CD4-positive, alpha-beta T cell (primary cell): ENCODE measurements around the gene CRNKL1. TPM values are rescaled to one million over a fixed set of nuclear protein-coding genes. Genes with fewer than 3 reads are reported as not detected.

Experiments used
- ATAC-seq: fragments of 200-7000 bp; cut with Tn5 transposase; one replicate; pipeline ENCODE4 v1.10.0; 2022; ENCODE audit warnings: mild to moderate bottlenecking; ENCODE audit not compliant: poor library complexity
- CTCF ChIA-PET: fragments of 350-600 bp; sonication (Branson Sonifier 250); formaldehyde crosslinking; loops from one replicate; lab custom pipeline; 2021; ENCODE audit warnings: antibody characterized with exemption, inconsistent platforms; lab: Charles Lee
- POLR2A ChIA-PET: fragments of 350-600 bp; sonication (Branson Sonifier 250); formaldehyde crosslinking; loops from one replicate; lab custom pipeline; 2021; ENCODE audit warnings: antibody characterized with exemption, inconsistent platforms; lab: Charles Lee
- DNase-seq, 14 experiments: peaks; one replicate each; pipeline ENCODE4 v3.0.0-alpha.2; 2013 to 2020; ENCODE audit warnings: mixed read lengths in 2 of 14
- H3K27ac ChIP-seq, 2 donors: one replicate each; pipeline versions ENCODE4 v1.5.1 to v1.7.0; 2013; ENCODE audit warnings: low read length in 2 of 2, low read depth in 1 of 2, mild to moderate bottlenecking in 1 of 2
- H3K27me3 ChIP-seq, 2 experiments: 1 replicate in 1 of 2; 2 replicates in 1 of 2; pipeline versions ENCODE4 v1.6.1 to v1.7.0; 2013; ENCODE audit warnings: low read length in 2 of 2, control low read depth in 1 of 2, mild to moderate bottlenecking in 1 of 2, moderate library complexity in 1 of 2; ENCODE audit not compliant: insufficient read depth in 2 of 2, control insufficient read depth in 1 of 2
- H3K36me3 ChIP-seq: one replicate; pipeline ENCODE4 v1.6.1; 2013; ENCODE audit warnings: low read length, control low read depth; ENCODE audit not compliant: insufficient read depth
- H3K4me1 ChIP-seq: one replicate; pipeline ENCODE4 v1.6.1; 2013; ENCODE audit warnings: low read length, control low read depth; ENCODE audit not compliant: insufficient read depth
- H3K4me3 ChIP-seq: one replicate; pipeline ENCODE4 v1.5.1; 2013; ENCODE audit warnings: mild to moderate bottlenecking, low read length, moderate library complexity
- H3K9me3 ChIP-seq, 2 experiments: 1 replicate in 1 of 2; 2 replicates in 1 of 2; pipeline versions ENCODE4 v1.6.1 to v1.7.0; 2013; ENCODE audit warnings: low read length in 2 of 2, mild to moderate bottlenecking in 2 of 2, control low read depth in 1 of 2, moderate library complexity in 1 of 2; ENCODE audit not compliant: control insufficient read depth in 1 of 2, insufficient read depth in 1 of 2
- H3K27ac Mint-ChIP-seq: one replicate; pipeline ENCODE4 v1.8.0; 2020; ENCODE audit warnings: mixed read lengths
- H3K27me3 Mint-ChIP-seq: one replicate; pipeline ENCODE4 v1.8.0; 2021; ENCODE audit warnings: mixed read lengths
- H3K36me3 Mint-ChIP-seq: one replicate; pipeline ENCODE4 v1.8.0; 2021; ENCODE audit warnings: low read depth, mixed read lengths
- H3K4me1 Mint-ChIP-seq: one replicate; pipeline ENCODE4 v1.8.0; 2021; ENCODE audit warnings: low read depth, mixed read lengths
- H3K4me3 Mint-ChIP-seq: one replicate; pipeline ENCODE4 v1.8.0; 2020; ENCODE audit warnings: mild to moderate bottlenecking, mixed read lengths
- H3K9me3 Mint-ChIP-seq: one replicate; pipeline ENCODE4 v1.8.0; 2020; ENCODE audit warnings: mixed read lengths
- intact Hi-C, 2 experiments: fragments of 100-400 bp; cut with DNase I in 1 of 2; cut with micrococcal nuclease in 1 of 2; formaldehyde crosslinking; loops; one replicate each; pipeline versions ENCODE4 v1.15.1 to v1.9.0; 2023 to 2025; cut with DNase I, micrococcal nuclease
- total RNA-seq, 174 experiments: library from RNA in 2 of 174; stranded (reverse) in 2 of 174; gene quantifications; one replicate each; pipeline ENCODE4 v1.2.3 and lab custom pipeline; 2021 to 2026
- TF ChIP-seq, protein P1 (sequence below): fragments of 200-600 bp; IDR thresholded peaks from one replicate; pipeline ENCODE4 v1.8.0; 2022; ENCODE audit warnings: antibody characterized with exemption, mild to moderate bottlenecking

Gene CRNKL1
- total RNA-seq, 2 experiments from 2014 or later = 24.3 to 26.1 TPM

DNA sequence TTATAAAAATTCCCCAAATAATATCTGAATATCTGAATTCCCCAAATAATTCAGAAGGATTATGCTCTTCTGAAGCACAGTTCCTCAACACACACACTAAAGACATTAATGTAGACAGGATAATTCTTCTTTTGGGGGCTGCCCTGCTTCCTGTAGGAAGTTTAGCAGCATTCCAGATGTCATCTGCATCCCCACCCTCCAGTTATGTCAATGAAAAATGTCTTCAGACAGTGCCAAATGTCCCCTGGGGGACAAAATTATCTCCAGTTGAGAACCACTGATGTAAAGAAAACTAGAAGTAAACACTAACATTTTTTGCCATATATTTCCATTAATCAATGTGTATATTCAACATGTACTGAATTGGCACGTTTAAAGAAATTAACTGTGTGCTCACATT, 61.0 kb downstream of the CRNKL1 start:
- intact Hi-C loops = loop anchor here (10.0 kb wide), 3 partner anchors 63 to 1577 kb away; partner anchors contain the start of genes CFAP61 (in 1 of the 2) and CRNKL1 (in 1 of the 2)
- no peaks in the 10 kb centered on the region for H3K9me3 Mint-ChIP-seq
- TF ChIP-seq, protein P1, sequence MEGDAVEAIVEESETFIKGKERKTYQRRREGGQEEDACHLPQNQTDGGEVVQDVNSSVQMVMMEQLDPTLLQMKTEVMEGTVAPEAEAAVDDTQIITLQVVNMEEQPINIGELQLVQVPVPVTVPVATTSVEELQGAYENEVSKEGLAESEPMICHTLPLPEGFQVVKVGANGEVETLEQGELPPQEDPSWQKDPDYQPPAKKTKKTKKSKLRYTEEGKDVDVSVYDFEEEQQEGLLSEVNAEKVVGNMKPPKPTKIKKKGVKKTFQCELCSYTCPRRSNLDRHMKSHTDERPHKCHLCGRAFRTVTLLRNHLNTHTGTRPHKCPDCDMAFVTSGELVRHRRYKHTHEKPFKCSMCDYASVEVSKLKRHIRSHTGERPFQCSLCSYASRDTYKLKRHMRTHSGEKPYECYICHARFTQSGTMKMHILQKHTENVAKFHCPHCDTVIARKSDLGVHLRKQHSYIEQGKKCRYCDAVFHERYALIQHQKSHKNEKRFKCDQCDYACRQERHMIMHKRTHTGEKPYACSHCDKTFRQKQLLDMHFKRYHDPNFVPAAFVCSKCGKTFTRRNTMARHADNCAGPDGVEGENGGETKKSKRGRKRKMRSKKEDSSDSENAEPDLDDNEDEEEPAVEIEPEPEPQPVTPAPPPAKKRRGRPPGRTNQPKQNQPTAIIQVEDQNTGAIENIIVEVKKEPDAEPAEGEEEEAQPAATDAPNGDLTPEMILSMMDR = no peak
- Histone ChIP-seq H3K36me3 (no peaks in the 10 kb centered on the region), H3K9me3 (no peaks in the 10 kb centered on the region), H3K27me3 (no peaks in the 10 kb centered on the region), H3K27ac (no peak overlapping the region), H3K4me1 (no peaks in the 10 kb centered on the region), H3K4me3 (no peak overlapping the region)
- H3K27me3 Mint-ChIP-seq = peaks cover 16% of the 10 kb centered on the region
- ATAC-seq (no peak), DNase-seq (no peak)
- no peak overlapping the region for H3K4me3 Mint-ChIP-seq
- H3K4me1 Mint-ChIP-seq = no peaks in the 10 kb centered on the region
- ChIA-PET CTCF (no interaction called here), POLR2A (no interaction called here)
- no peaks in the 10 kb centered on the region for H3K36me3 Mint-ChIP-seq
- H3K27ac Mint-ChIP-seq = no peak overlapping the region

DNA sequence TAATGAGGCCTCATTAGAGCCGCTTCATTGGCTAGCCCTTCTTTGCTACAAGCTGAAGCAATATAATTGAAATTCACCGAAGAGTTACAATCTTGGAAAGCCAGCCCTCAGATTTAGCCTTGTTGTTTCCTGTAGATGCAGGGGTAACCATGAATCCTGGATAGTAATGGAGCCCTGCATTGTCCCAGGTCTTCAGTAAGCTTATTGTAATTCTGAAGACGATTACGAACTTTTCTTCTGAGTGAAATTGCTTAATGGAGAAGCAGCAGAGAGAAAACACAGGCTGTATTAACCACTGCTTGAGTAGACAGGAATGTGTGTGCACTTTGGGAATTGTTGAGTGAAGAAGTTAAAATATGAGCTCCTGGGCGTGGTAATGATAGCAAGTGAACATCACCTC, 61.4 kb downstream of the CRNKL1 start:
- no peak overlapping the region for H3K27ac Mint-ChIP-seq
- ATAC-seq (no peak), DNase-seq (no peak)
- H3K4me1 Mint-ChIP-seq = no peaks in the 10 kb centered on the region
- intact Hi-C loops = loop anchor here (10.0 kb wide), 3 partner anchors 64 to 1576 kb away; partner anchors contain the start of genes CFAP61 (in 1 of the 2) and CRNKL1 (in 1 of the 2)
- no peaks in the 10 kb centered on the region for H3K36me3 Mint-ChIP-seq
- Histone ChIP-seq H3K27ac (no peak overlapping the region), H3K9me3 (no peaks in the 10 kb centered on the region), H3K36me3 (no peaks in the 10 kb centered on the region), H3K4me1 (no peaks in the 10 kb centered on the region), H3K27me3 (no peaks in the 10 kb centered on the region), H3K4me3 (no peak overlapping the region)
- peaks cover 18% of the 10 kb centered on the region for H3K27me3 Mint-ChIP-seq
- TF ChIP-seq, protein P1 = no peak
- CTCF ChIA-PET = no interaction called here
- no peaks in the 10 kb centered on the region for H3K9me3 Mint-ChIP-seq
- no peak overlapping the region for H3K4me3 Mint-ChIP-seq
- POLR2A ChIA-PET = no interaction called here

DNA sequence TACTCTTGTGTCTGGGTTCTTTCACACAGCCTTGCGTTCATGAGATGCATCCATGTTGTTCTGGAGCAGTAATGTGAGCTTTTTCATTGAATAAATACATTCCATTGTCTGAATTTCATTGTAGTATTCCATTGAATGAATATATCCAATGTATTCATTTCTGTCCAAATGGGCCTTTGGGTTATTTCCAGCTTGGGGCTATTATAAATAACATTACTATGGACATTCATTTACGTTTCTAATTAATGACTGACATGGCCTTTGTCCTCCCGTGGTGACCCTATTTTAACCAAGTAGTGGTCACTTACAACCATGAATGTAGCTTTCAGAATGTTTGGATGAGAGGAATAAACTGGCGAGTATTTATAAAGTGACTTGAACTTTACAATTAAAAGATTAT, 65.2 kb downstream of the CRNKL1 start:
- CTCF ChIA-PET = no interaction called here
- Mint-ChIP-seq H3K4me3 (no peak overlapping the region), H3K36me3 (no peaks in the 10 kb centered on the region), H3K4me1 (no peaks in the 10 kb centered on the region), H3K27me3 (peaks cover 18% of the 10 kb centered on the region), H3K9me3 (no peaks in the 10 kb centered on the region), H3K27ac (no peak overlapping the region)
- H3K4me1 ChIP-seq = no peaks in the 10 kb centered on the region
- H3K4me3 ChIP-seq = no peak overlapping the region
- intact Hi-C loops = no loop called here
- TF ChIP-seq, protein P1 = no peak
- H3K9me3 ChIP-seq = no peaks in the 10 kb centered on the region
- POLR2A ChIA-PET = no interaction called here
- no peak for DNase-seq
- no peaks in the 10 kb centered on the region for H3K36me3 ChIP-seq
- no peak for ATAC-seq
- H3K27ac ChIP-seq = no peak overlapping the region
- peaks cover 0 to 2% of the 10 kb centered on the region in 2 experiments for H3K27me3 ChIP-seq
